IMR-90 (cell line): Measurements from ENCODE around the gene BHLHE23. TPM values are rescaled to one million over a fixed set of nuclear protein-coding genes. Genes with fewer than 3 reads are reported as not detected.

Source experiments
- ATAC-seq: fragments of 200-7000 bp; cut with Tn5 transposase; 2 replicates; pipeline ENCODE4 v1.9.1; 2020; ENCODE audit warnings: low read depth, mild to moderate bottlenecking, moderate library complexity
- BruUV-seq: library from RNA; stranded (reverse); fragments of 400-500 nt; replicated peaks from 2 replicates; lab custom pipeline; 2021; lab: Mats Ljungman, UMichigan
- CTCF ChIA-PET: fragments of 300-600 bp; formaldehyde crosslinking; extraction: SDS; loops from one replicate; lab custom pipeline; 2021; ENCODE audit warnings: antibody characterized with exemption; lab: Yijun Ruan, JAX
- POLR2A ChIA-PET: fragments of 300-600 bp; sonication (Branson Sonifier 250); formaldehyde crosslinking; loops from one replicate; lab custom pipeline; 2022; ENCODE audit warnings: antibody characterized with exemption; ENCODE audit not compliant: unreplicated experiment; lab: Charles Lee
- DNase-seq: peaks from one replicate; pipeline ENCODE4 v3.0.0; 2013
- H2AFZ ChIP-seq: replicated peaks from 2 replicates; pipeline ENCODE3; 2013; ENCODE audit warnings: low read length, mild to moderate bottlenecking; ENCODE audit not compliant: poor library complexity
- H2AK5ac ChIP-seq: 2 replicates; pipeline ENCODE4 v1.6.1; 2013; ENCODE audit warnings: low read depth, low read length, inconsistent platforms
- H2AK9ac ChIP-seq: replicated peaks from 2 replicates; pipeline ENCODE3; 2013; ENCODE audit warnings: mild to moderate bottlenecking, low read depth, low read length, moderate library complexity; ENCODE audit not compliant: poor library complexity
- H2BK120ac ChIP-seq: 2 replicates; pipeline ENCODE4 v1.6.1; 2013; ENCODE audit warnings: low read depth, low read length, inconsistent platforms
- H2BK15ac ChIP-seq: 3 replicates; pipeline ENCODE4 v1.6.1; 2013; ENCODE audit warnings: low read depth, low read length, inconsistent platforms
- H2BK20ac ChIP-seq: 2 replicates; pipeline ENCODE4 v1.6.1; 2013; ENCODE audit warnings: low read depth, mild to moderate bottlenecking, inconsistent platforms, low read length, moderate library complexity
- H2BK5ac ChIP-seq: 2 replicates; pipeline ENCODE4 v1.6.1; 2013; ENCODE audit warnings: mild to moderate bottlenecking, low read depth, low read length, inconsistent platforms; ENCODE audit not compliant: poor library complexity, severe bottlenecking
- H3K14ac ChIP-seq: replicated peaks from 2 replicates; pipeline ENCODE4 v1.6.1; 2013; ENCODE audit warnings: low read depth, low read length, inconsistent platforms
- H3K18ac ChIP-seq: 2 replicates; pipeline ENCODE4 v1.6.1; 2013; ENCODE audit warnings: low read depth, low read length, control low read depth
- H3K23ac ChIP-seq: 2 replicates; pipeline ENCODE4 v1.6.1; 2013; ENCODE audit warnings: low read depth, low read length, inconsistent platforms
- H3K27ac ChIP-seq: 2 replicates; pipeline ENCODE4 v1.5.1; 2013; ENCODE audit warnings: mild to moderate bottlenecking, control low read depth, low read length; ENCODE audit not compliant: insufficient read depth
- H3K27me3 ChIP-seq: 2 replicates; pipeline ENCODE4 v1.6.1; 2013; ENCODE audit warnings: low read length; ENCODE audit not compliant: control insufficient read depth, insufficient read depth
- H3K36me3 ChIP-seq: 2 replicates; pipeline ENCODE4 v1.6.1; 2013; ENCODE audit warnings: low read length, mixed read lengths; ENCODE audit not compliant: control insufficient read depth, insufficient read depth
- H3K4ac ChIP-seq: 2 replicates; pipeline ENCODE4 v1.6.1; 2013; ENCODE audit warnings: low read depth, low read length, inconsistent platforms
- H3K4me1 ChIP-seq: 2 replicates; pipeline ENCODE4 v1.6.1; 2013; ENCODE audit warnings: low read length, mixed read lengths; ENCODE audit not compliant: control insufficient read depth, insufficient read depth
- H3K4me2 ChIP-seq: 2 replicates; pipeline ENCODE4 v1.6.1; 2013; ENCODE audit warnings: low read depth, mild to moderate bottlenecking, control low read depth, low read length, moderate library complexity
- H3K4me3 ChIP-seq: 2 replicates; pipeline ENCODE4 v1.5.1; 2013; ENCODE audit warnings: low read depth, mild to moderate bottlenecking, control low read depth, low read length, moderate library complexity; ENCODE audit not compliant: insufficient read depth
- H3K56ac ChIP-seq: 2 replicates; pipeline ENCODE4 v1.6.1; 2013; ENCODE audit warnings: low read length, inconsistent platforms; ENCODE audit not compliant: insufficient read depth; ENCODE audit errors: extremely low read depth
- H3K79me1 ChIP-seq, 2 experiments: 2 replicates each; pipeline ENCODE4 v1.6.1; 2013; ENCODE audit warnings: low read length in 2 of 2, inconsistent platforms in 1 of 2, low read depth in 1 of 2
- H3K9ac ChIP-seq: 2 replicates; pipeline ENCODE4 v1.6.1; 2013; ENCODE audit warnings: low read depth, low read length, control low read depth
- H3K9me1 ChIP-seq: 2 replicates; pipeline ENCODE4 v1.6.1; 2013; ENCODE audit warnings: low read length, inconsistent platforms; ENCODE audit not compliant: insufficient read depth
- H3K9me3 ChIP-seq: 2 replicates; pipeline ENCODE4 v1.6.1; 2013; ENCODE audit warnings: low read length; ENCODE audit not compliant: control insufficient read depth, insufficient read depth
- H4K20me1 ChIP-seq: 2 replicates; pipeline ENCODE4 v1.6.1; 2013; ENCODE audit warnings: low read length, inconsistent platforms; ENCODE audit not compliant: insufficient read depth
- H4K5ac ChIP-seq: 2 replicates; pipeline ENCODE4 v1.6.1; 2013; ENCODE audit warnings: mild to moderate bottlenecking, low read depth, low read length, control low read depth
- H4K8ac ChIP-seq, 2 experiments: 2 replicates each; pipeline ENCODE4 v1.6.1; 2013; ENCODE audit warnings: low read depth in 2 of 2, low read length in 2 of 2, control low read depth in 1 of 2, inconsistent platforms in 1 of 2
- H4K91ac ChIP-seq: 2 replicates; pipeline ENCODE4 v1.6.1; 2013; ENCODE audit warnings: low read depth, low read length, inconsistent platforms; ENCODE audit not compliant: insufficient read depth
- BHLHE40 ChIP-seq: fragments of 150-350 bp; IDR thresholded peaks from 2 replicates; pipeline ENCODE4 v1.6.1; 2016; ENCODE audit warnings: mild to moderate bottlenecking, low read depth, low read length
- CHD1 ChIP-seq: IDR thresholded peaks from 2 replicates; pipeline ENCODE4 v1.6.1; 2012; ENCODE audit warnings: low read depth, low read length, improper control_type of control experiment
- MAZ ChIP-seq: IDR thresholded peaks from 2 replicates; pipeline ENCODE4 v1.6.1; 2012; ENCODE audit warnings: low read depth, mild to moderate bottlenecking, low read length, improper control_type of control experiment, moderate library complexity, borderline replicate concordance
- MXI1 ChIP-seq: IDR thresholded peaks from 2 replicates; pipeline ENCODE4 v1.6.1; 2012; ENCODE audit warnings: low read depth, mild to moderate bottlenecking, low read length, moderate library complexity, borderline replicate concordance
- NFE2L2 ChIP-seq: fragments of 150-350 bp; IDR thresholded peaks from 2 replicates; pipeline ENCODE4 v1.6.1; 2016; ENCODE audit warnings: low read depth, mild to moderate bottlenecking, low read length
- SMC3 ChIP-seq: fragments of 150-350 bp; IDR thresholded peaks from 2 replicates; pipeline ENCODE4 v1.6.1; 2016; ENCODE audit warnings: low read depth, mild to moderate bottlenecking, antibody characterized with exemption, low read length, moderate library complexity
- USF2 ChIP-seq: fragments of 150-350 bp; IDR thresholded peaks from 2 replicates; pipeline ENCODE4 v1.6.1; 2017; ENCODE audit warnings: mild to moderate bottlenecking, antibody characterized with exemption, low read length, low read depth
- WGBS, 2 experiments: methylation state at CpG; one replicate each; pipeline versions ENCODE4 v1.1.5 to v1.1.7; 2013; ENCODE audit warnings: missing lambda C conversion rate in 2 of 2; ENCODE audit not compliant: insufficient read length in 1 of 2; ENCODE audit errors: extremely low coverage in 2 of 2; 5-methylcytosine and 5-hydroxymethylcytosine counted together
- dilution Hi-C: fragments of 300-500 bp; cut with HindIII; formaldehyde crosslinking; loops from one replicate; pipeline ENCODE4 v1.14.3; 2018; ENCODE audit warnings: low sequenced_read_pairs; ENCODE audit not compliant: unreplicated experiment
- in situ Hi-C: fragments of 300-500 bp; cut with MboI; formaldehyde crosslinking; loops from 3 replicates; pipeline ENCODE4 v1.14.3; 2019; ENCODE audit warnings: low sequenced_read_pairs, inconsistent platforms, mixed read lengths
- intact Hi-C: fragments of 100-400 bp; cut with micrococcal nuclease; formaldehyde crosslinking; loops from 2 replicates; pipeline ENCODE4 v1.10.0; 2022
- polyA plus RNA-seq, 3 experiments: library from polyadenylated mRNA; depleted of rRNA; stranded (reverse); fragments of >200 nt; gene quantifications; 2 replicates each; pipeline ENCODE4 v1.2.3, GENCODE V29; 2012; ENCODE audit warnings: low replicate concordance in 1 of 3
- total RNA-seq: library from RNA; depleted of rRNA; stranded (reverse); fragments of >200 nt; gene quantifications from 2 replicates; pipeline ENCODE4 v1.2.3, GENCODE V29; 2012
- TF ChIP-seq, protein P1 (sequence below): fragments of 150-350 bp; IDR thresholded peaks from 2 replicates; pipeline ENCODE4 v1.6.1; 2016; ENCODE audit warnings: low read depth, mild to moderate bottlenecking, low read length, moderate library complexity, borderline replicate concordance

Gene BHLHE23
- total and polyA plus RNA-seq, 2 of the 4 experiments (the other 2 are of a cell fraction): not detected

DNA sequence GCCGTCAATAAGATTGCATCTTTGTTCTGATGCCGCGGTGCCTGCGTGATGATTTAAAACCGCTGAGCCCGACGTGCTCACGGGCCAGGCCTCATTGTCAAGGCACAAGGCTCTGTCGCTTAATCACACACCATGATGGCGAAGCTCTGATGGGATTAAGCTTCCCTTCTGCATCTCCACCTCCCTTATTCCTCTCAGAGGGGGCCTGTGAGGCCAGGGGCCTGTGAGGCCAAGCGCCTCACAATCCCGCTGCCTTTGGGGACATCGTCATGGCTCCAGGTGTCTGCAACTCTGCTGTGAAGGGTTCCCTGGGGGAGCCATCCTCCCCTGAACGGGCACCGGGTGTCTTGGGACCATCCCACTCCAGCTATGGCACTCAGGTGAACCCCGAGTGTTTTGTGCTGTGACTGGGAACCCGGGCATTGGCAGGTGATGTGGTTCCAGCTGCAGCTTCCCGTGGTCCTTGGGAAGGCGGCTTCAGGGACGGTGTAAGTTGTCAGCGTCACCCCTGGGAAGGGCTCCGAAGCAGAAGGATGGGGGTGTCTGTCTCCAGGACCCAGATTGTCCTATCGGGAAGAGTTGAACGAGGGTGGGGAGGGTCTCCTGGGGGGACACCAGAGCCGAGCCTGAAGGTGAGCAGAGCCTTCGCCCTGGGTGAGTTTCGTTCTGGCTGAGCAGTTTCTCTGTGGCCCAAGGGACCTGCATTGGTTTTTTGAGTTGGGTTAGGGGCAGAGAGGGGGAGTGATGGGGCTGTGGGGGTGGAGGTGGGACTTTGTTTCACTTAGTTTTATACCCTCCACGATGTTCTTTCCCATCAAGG is 18.0 kb upstream of the BHLHE23 start:
- ChIA-PET POLR2A (no interaction called here), CTCF (no interaction called here)
- dilution Hi-C loops: no loop called here
- no peak overlapping the region for H4K91ac ChIP-seq
- ATAC-seq: no peak
- H2AK5ac ChIP-seq: no peak overlapping the region
- no peaks in the 10 kb centered on the region for H3K36me3 ChIP-seq
- H2BK15ac ChIP-seq: no peak overlapping the region
- no peaks in the 10 kb centered on the region for H3K79me1 ChIP-seq
- H4K20me1 ChIP-seq: no peaks in the 10 kb centered on the region; the same call in 1 of the 2 replicates
- H2BK20ac ChIP-seq: no peak overlapping the region
- no peak overlapping the region for H3K4me2 ChIP-seq
- intact Hi-C loops: no loop called here
- no peak overlapping the region for H3K4me3 ChIP-seq
- whole genome bisulfite sequencing, 2 experiments: 70% methylated on average over 10 of the region's 28 CpGs; no CpG with 5 or more reads in 1 of the 2 experiments
- no peaks in the 10 kb centered on the region for H3K4me1 ChIP-seq
- no peak overlapping the region for H3K18ac ChIP-seq
- H2AFZ ChIP-seq: no peak overlapping the region
- no peak overlapping the region for H3K14ac ChIP-seq
- no peak overlapping the region for H4K8ac ChIP-seq
- no peak overlapping the region for H2BK5ac ChIP-seq
- H3K27me3 ChIP-seq: peaks cover 81% of the 10 kb centered on the region
- DNase-seq: no peak
- no peak overlapping the region for H3K9ac ChIP-seq
- H4K5ac ChIP-seq: no peak overlapping the region
- TF ChIP-seq, protein P1, sequence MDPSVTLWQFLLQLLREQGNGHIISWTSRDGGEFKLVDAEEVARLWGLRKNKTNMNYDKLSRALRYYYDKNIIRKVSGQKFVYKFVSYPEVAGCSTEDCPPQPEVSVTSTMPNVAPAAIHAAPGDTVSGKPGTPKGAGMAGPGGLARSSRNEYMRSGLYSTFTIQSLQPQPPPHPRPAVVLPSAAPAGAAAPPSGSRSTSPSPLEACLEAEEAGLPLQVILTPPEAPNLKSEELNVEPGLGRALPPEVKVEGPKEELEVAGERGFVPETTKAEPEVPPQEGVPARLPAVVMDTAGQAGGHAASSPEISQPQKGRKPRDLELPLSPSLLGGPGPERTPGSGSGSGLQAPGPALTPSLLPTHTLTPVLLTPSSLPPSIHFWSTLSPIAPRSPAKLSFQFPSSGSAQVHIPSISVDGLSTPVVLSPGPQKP: no peak
- TF ChIP-seq NFE2L2 (no peak), MXI1 (no peak), SMC3 (no peak), USF2 (no peak), CHD1 (no peak), MAZ (no peak), BHLHE40 (no peak)
- H3K9me1 ChIP-seq: no peaks in the 10 kb centered on the region
- H3K23ac ChIP-seq: no peak overlapping the region
- H3K56ac ChIP-seq: no peak overlapping the region
- H2AK9ac ChIP-seq: no peak overlapping the region
- no peak overlapping the region for H3K4ac ChIP-seq
- H3K9me3 ChIP-seq: peaks cover 6% of the 10 kb centered on the region
- no peak overlapping the region for H2BK120ac ChIP-seq
- no TSS peak for BruUV-seq
- in situ Hi-C loops: loop anchor here (25.0 kb wide), 1 partner anchor 337 kb away; no protein-coding TSS in a partner anchor
- no peak overlapping the region for H3K27ac ChIP-seq
